Measurements from ENCODE around the gene NFATC1.

- no peak for TF ChIP-seq RAD21 (conservative IDR thresholded peaks at IDR 0.05 in 1 of 2, IDR thresholded peaks at IDR 0.05 in 1 of 2)
- TF ChIP-seq KDM5A (IDR thresholded peaks at IDR 0.05): no peak
- TF ChIP-seq, protein P1, sequence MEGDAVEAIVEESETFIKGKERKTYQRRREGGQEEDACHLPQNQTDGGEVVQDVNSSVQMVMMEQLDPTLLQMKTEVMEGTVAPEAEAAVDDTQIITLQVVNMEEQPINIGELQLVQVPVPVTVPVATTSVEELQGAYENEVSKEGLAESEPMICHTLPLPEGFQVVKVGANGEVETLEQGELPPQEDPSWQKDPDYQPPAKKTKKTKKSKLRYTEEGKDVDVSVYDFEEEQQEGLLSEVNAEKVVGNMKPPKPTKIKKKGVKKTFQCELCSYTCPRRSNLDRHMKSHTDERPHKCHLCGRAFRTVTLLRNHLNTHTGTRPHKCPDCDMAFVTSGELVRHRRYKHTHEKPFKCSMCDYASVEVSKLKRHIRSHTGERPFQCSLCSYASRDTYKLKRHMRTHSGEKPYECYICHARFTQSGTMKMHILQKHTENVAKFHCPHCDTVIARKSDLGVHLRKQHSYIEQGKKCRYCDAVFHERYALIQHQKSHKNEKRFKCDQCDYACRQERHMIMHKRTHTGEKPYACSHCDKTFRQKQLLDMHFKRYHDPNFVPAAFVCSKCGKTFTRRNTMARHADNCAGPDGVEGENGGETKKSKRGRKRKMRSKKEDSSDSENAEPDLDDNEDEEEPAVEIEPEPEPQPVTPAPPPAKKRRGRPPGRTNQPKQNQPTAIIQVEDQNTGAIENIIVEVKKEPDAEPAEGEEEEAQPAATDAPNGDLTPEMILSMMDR (IDR thresholded peaks at IDR 0.05): no peak
- TF ChIP-seq MYC (IDR thresholded peaks at IDR 0.05; ENCODE audit: borderline replicate concordance, low read length): no peak
- TF ChIP-seq SMC3 (IDR thresholded peaks at IDR 0.05): no peak
Observed at GRCh38 chr18:79356435-79356834, 39.3 kb upstream of the NFATC1 start.
